WTC11 (cell line): Measurements from ENCODE around the gene FTSJ3. TPM values are rescaled to one million over a fixed set of nuclear protein-coding genes. Genes with fewer than 3 reads are reported as not detected.

Source experiments
- ATAC-seq: fragments of 200-7000 bp; cut with Tn5 transposase; 2 replicates; pipeline ENCODE4 v1.10.0; 2021; ENCODE audit warnings: mild to moderate bottlenecking, moderate library complexity
- CTCF ChIA-PET: fragments of 300-600 bp; sonication (Branson Sonifier 250); formaldehyde crosslinking; loops from one replicate; lab custom pipeline; 2021; ENCODE audit warnings: antibody characterized with exemption; lab: Charles Lee
- POLR2A ChIA-PET: fragments of 350-600 bp; sonication (Branson Sonifier 250); formaldehyde crosslinking; loops from one replicate; lab custom pipeline; 2021; ENCODE audit warnings: antibody characterized with exemption; lab: Charles Lee
- DNase-seq: peaks from one replicate; pipeline ENCODE4 v3.0.0; 2021; ENCODE audit warnings: low spot score
- H3K27ac Mint-ChIP-seq: 2 replicates; pipeline ENCODE4 v1.8.0; 2021; ENCODE audit warnings: mixed read lengths
- H3K27me3 Mint-ChIP-seq: 2 replicates; pipeline ENCODE4 v1.8.0; 2021; ENCODE audit warnings: low read depth, mild to moderate bottlenecking, moderate library complexity, mixed read lengths
- H3K36me3 Mint-ChIP-seq: 2 replicates; pipeline ENCODE4 v1.8.0; 2021; ENCODE audit warnings: mixed read lengths
- H3K4me1 Mint-ChIP-seq: 2 replicates; pipeline ENCODE4 v1.8.0; 2022; ENCODE audit warnings: mixed read lengths
- H3K4me3 Mint-ChIP-seq: 2 replicates; pipeline ENCODE4 v1.8.0; 2021; ENCODE audit warnings: mild to moderate bottlenecking, moderate library complexity, mixed read lengths
- H3K9me3 Mint-ChIP-seq: 2 replicates; pipeline ENCODE4 v1.8.0; 2021; ENCODE audit warnings: mixed read lengths
- FOXJ3 ChIP-seq: sonication (generic); formaldehyde crosslinking; IDR thresholded peaks from 2 replicates; pipeline ENCODE4 v1.9.0; 2021; ENCODE audit warnings: missing genetic modification reagents, mild to moderate bottlenecking, borderline replicate concordance
- OVOL2 ChIP-seq: fragments of 250-450 bp; sonication (Bioruptor Pico); IDR thresholded peaks from 2 replicates; pipeline ENCODE4 v1.9.0; 2021; ENCODE audit warnings: mild to moderate bottlenecking, borderline replicate concordance
- TEAD1 ChIP-seq: sonication (generic); formaldehyde crosslinking; IDR thresholded peaks from 2 replicates; pipeline ENCODE4 v1.8.0; 2022; ENCODE audit warnings: mild to moderate bottlenecking, missing genetic modification reagents
- ZNF138 ChIP-seq: sonication (generic); formaldehyde crosslinking; conservative IDR thresholded peaks from 2 replicates; pipeline ENCODE4 v1.8.1; 2022; ENCODE audit warnings: mild to moderate bottlenecking, moderate library complexity, missing genetic modification reagents
- ZNF232 ChIP-seq: sonication (generic); formaldehyde crosslinking; IDR thresholded peaks from 2 replicates; pipeline ENCODE4 v1.8.0; 2022; ENCODE audit warnings: mild to moderate bottlenecking, missing genetic modification reagents
- total RNA-seq: library from RNA; stranded (reverse); gene quantifications from 3 replicates; pipeline ENCODE4 v1.2.3, GENCODE V29; 2021
- TF ChIP-seq, protein P1 (sequence below): fragments of 250-450 bp; sonication (Bioruptor Pico); IDR thresholded peaks from 2 replicates; pipeline ENCODE4 v1.9.0; 2021; ENCODE audit warnings: moderate library complexity, mild to moderate bottlenecking, inconsistent platforms, borderline replicate concordance
- TF ChIP-seq, protein P2 (sequence below): fragments of 250-450 bp; sonication (Bioruptor Pico); IDR thresholded peaks from 2 replicates; pipeline ENCODE4 v1.9.0; 2021; ENCODE audit warnings: mild to moderate bottlenecking, borderline replicate concordance
- TF ChIP-seq, protein P3 (sequence below): fragments of 250-450 bp; sonication (Bioruptor Pico); IDR thresholded peaks from 2 replicates; pipeline ENCODE4 v1.9.0; 2021; ENCODE audit warnings: mild to moderate bottlenecking
- TF ChIP-seq, protein P4 (sequence below): fragments of 250-450 bp; sonication (Bioruptor Pico); conservative IDR thresholded peaks from 2 replicates; pipeline ENCODE4 v1.9.0; 2021; ENCODE audit warnings: mild to moderate bottlenecking

The FTSJ3 gene
- total RNA-seq, 1 experiment from 2014 or later: 62.1 TPM

DNA sequence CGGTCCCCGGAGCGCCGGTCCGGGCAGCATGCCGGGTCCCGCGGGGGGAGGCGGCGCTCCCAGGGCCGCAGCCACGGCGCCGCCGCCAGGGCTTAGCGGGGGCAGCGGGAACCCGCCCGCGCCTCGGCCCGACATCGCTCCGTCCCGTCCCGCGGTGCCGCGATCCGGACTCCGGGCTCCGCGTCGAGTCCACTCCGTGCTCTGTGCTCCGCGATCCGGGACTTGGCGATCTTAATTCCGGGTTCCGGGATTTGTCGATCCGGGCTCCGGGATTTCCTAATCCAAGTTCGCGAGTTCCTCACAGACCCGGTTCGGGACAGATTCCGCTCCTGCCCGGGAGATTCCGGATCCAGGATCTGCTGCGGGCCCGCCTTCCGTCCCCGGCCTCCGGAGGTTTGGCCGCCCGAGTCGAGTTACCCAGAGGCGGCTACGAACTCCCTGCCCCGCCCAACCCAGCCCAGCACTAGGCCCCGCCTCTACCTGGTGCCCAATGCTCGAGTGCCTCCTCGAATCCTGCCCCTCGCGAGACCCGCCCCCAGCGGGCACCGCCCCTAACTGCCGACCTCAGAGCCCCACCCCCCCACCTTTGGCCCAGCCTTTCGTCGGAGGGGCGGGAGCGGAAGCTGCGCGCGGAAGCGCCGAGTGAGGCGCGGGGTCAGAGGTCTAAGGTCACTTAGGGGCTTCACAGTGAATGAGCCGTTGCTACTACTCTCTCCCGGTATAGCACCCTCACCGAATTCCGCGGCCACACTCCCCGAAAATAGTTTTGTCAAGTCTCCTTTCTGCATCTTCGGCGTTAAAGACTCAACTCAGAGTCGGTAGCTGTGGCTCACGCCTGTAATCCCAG lies 15.3 kb upstream of the FTSJ3 start, which contains the start of gene SMARCD2 (continued):
- TF ChIP-seq, protein P1, sequence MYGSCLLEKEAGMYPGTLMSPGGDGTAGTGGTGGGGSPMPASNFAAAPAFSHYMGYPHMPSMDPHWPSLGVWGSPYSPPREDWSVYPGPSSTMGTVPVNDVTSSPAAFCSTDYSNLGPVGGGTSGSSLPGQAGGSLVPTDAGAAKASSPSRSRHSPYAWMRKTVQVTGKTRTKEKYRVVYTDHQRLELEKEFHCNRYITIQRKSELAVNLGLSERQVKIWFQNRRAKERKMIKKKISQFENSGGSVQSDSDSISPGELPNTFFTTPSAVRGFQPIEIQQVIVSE (CRISPR knock-in tag): no peak
- TF ChIP-seq, protein P2, sequence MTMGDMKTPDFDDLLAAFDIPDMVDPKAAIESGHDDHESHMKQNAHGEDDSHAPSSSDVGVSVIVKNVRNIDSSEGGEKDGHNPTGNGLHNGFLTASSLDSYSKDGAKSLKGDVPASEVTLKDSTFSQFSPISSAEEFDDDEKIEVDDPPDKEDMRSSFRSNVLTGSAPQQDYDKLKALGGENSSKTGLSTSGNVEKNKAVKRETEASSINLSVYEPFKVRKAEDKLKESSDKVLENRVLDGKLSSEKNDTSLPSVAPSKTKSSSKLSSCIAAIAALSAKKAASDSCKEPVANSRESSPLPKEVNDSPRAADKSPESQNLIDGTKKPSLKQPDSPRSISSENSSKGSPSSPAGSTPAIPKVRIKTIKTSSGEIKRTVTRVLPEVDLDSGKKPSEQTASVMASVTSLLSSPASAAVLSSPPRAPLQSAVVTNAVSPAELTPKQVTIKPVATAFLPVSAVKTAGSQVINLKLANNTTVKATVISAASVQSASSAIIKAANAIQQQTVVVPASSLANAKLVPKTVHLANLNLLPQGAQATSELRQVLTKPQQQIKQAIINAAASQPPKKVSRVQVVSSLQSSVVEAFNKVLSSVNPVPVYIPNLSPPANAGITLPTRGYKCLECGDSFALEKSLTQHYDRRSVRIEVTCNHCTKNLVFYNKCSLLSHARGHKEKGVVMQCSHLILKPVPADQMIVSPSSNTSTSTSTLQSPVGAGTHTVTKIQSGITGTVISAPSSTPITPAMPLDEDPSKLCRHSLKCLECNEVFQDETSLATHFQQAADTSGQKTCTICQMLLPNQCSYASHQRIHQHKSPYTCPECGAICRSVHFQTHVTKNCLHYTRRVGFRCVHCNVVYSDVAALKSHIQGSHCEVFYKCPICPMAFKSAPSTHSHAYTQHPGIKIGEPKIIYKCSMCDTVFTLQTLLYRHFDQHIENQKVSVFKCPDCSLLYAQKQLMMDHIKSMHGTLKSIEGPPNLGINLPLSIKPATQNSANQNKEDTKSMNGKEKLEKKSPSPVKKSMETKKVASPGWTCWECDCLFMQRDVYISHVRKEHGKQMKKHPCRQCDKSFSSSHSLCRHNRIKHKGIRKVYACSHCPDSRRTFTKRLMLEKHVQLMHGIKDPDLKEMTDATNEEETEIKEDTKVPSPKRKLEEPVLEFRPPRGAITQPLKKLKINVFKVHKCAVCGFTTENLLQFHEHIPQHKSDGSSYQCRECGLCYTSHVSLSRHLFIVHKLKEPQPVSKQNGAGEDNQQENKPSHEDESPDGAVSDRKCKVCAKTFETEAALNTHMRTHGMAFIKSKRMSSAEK: 0 out of 2 replicates have a peak, but pooled peaks have one; percentile 44
- TF ChIP-seq OVOL2 (CRISPR knock-in tag): no peak
- no peak for TF ChIP-seq FOXJ3 (CRISPR knock-in tag)

DNA sequence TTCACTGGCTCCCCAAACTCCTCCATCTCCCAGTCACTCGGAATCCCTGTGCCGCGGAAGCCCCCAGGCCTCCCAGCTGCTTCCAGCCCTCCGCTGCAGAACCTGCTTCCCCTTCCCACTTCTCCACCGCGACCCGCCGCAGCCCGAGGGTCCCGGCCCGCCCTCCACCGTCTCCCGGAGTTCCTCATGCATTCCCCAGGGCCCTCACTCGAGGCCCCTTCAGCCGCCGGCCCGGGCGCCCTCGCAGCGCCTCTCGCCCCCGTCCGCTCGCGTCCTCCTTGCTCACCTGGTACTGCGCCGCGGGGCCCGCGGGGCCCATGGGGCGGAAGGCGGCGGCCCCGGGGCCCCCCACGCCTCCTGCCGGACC lies 14.7 kb upstream of the FTSJ3 start:
- peak overlapping the region; percentile 76 for H3K27ac Mint-ChIP-seq
- peaks cover 37% of the 10 kb centered on the region for H3K4me1 Mint-ChIP-seq
- CTCF ChIA-PET: interaction anchor here (1.4 kb wide), 1 partner anchor 184 kb away, joined by 3 read pairs; no protein-coding TSS in a partner anchor
- peak overlapping the region; percentile 95 for H3K4me3 Mint-ChIP-seq
- H3K9me3 Mint-ChIP-seq: no peaks in the 10 kb centered on the region
- POLR2A ChIA-PET: no interaction called here
- peak; percentile 40 for DNase-seq
- TF ChIP-seq, protein P3, sequence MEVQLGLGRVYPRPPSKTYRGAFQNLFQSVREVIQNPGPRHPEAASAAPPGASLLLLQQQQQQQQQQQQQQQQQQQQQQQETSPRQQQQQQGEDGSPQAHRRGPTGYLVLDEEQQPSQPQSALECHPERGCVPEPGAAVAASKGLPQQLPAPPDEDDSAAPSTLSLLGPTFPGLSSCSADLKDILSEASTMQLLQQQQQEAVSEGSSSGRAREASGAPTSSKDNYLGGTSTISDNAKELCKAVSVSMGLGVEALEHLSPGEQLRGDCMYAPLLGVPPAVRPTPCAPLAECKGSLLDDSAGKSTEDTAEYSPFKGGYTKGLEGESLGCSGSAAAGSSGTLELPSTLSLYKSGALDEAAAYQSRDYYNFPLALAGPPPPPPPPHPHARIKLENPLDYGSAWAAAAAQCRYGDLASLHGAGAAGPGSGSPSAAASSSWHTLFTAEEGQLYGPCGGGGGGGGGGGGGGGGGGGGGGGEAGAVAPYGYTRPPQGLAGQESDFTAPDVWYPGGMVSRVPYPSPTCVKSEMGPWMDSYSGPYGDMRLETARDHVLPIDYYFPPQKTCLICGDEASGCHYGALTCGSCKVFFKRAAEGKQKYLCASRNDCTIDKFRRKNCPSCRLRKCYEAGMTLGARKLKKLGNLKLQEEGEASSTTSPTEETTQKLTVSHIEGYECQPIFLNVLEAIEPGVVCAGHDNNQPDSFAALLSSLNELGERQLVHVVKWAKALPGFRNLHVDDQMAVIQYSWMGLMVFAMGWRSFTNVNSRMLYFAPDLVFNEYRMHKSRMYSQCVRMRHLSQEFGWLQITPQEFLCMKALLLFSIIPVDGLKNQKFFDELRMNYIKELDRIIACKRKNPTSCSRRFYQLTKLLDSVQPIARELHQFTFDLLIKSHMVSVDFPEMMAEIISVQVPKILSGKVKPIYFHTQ (CRISPR knock-in tag): no peak
- TF ChIP-seq, protein P4, sequence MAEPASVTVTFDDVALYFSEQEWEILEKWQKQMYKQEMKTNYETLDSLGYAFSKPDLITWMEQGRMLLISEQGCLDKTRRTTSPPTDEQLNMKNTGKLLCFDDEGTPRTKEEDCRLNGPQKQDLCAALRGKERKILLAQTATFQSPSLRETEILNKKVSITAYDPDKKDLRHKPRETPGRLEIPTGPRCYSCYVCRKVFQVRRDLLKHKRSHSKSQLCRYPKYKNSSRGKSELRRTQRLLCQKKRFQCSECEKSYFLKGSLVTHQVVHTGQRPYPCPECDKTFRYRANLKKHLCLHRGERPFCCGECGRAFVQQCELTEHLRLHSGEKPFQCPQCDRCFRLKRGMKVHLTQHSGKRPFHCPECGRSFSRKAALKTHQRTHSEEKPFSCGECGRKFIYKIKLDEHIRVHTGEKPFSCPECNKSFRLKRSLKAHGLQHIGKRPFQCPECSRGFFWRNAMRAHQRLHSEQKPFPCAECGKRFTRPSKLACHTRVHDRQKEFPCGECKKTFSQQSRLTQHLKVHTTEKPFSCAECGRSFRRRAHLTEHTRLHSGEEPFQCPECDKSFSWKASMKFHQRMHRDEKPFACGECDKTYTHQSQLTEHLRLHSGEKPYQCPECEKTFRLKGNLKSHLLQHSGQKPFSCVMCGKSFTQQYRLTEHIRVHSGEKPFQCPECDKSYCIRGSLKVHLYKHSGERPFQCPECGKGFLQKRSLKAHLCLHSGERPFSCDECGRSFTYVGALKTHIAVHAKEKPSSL (CRISPR knock-in tag): no peak
- no peak for TF ChIP-seq ZNF138 (CRISPR knock-in tag)
- no peak for TF ChIP-seq ZNF232 (CRISPR knock-in tag)
- TF ChIP-seq, all 79 proteins: peak for 0
- Mint-ChIP-seq H3K36me3 (no peaks in the 10 kb centered on the region), H3K27me3 (peaks cover 23% of the 10 kb centered on the region)
- no peak for ATAC-seq

DNA sequence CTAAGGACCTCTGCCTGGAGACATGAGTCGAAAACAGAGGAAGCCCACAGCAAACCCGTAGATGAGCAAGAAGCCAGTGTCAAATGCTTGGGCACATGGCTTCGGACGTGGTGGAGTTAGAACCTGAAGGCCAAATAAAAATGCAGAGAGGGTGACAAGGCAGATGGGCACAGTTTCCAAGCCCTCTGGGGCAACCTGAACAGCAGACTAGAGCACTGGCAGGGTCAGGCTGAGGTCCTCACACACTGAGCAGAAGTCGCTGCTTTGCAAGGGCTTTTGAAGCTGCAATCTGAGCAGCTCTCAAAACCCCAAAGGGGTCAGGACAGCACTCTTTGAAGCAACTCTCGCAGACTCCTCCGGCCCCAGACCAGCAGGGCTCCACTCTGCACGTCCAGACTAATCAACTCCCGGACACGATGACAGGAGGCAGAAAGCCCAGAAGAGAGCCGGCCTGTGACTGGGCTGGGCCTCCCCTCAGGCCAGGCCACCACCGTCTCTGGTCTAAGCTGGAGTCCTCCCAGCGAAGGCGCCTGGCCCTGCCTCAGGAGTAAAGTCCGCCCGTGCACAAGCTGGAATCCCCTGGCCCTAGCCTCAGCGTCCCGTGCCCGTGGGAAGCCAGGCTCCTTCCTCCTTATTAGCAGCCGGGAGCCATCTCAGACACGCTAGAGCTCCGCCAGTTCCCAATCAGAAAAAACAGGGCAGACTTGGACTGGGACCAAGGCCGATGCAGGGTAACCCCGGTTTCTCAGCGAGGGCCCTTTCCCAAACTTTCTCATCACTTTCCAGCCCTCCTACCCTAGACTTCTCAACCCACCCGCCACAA lies 14.1 kb upstream of the FTSJ3 start:
- CTCF ChIA-PET: interaction anchor here (0.9 to 1.4 kb wide), 2 partner anchors 67 to 184 kb away, joined by 3 read pairs; no protein-coding TSS in a partner anchor
- Mint-ChIP-seq H3K36me3 (peaks cover 5% of the 10 kb centered on the region), H3K27me3 (peaks cover 17% of the 10 kb centered on the region), H3K4me3 (peak overlapping the region; percentile 95), H3K27ac (peak overlapping the region; percentile 76), H3K9me3 (no peaks in the 10 kb centered on the region), H3K4me1 (peaks cover 37% of the 10 kb centered on the region)
- ATAC-seq: no peak
- POLR2A ChIA-PET: interaction anchor here (0.6 kb wide), 1 partner anchor 95 kb away, joined by 5 read pairs; no protein-coding TSS in a partner anchor
- TF ChIP-seq TEAD1 (CRISPR knock-in tag): no peak
- DNase-seq: peak; percentile 25
